ENCODE measurements around the gene PRSS36.

DNA sequence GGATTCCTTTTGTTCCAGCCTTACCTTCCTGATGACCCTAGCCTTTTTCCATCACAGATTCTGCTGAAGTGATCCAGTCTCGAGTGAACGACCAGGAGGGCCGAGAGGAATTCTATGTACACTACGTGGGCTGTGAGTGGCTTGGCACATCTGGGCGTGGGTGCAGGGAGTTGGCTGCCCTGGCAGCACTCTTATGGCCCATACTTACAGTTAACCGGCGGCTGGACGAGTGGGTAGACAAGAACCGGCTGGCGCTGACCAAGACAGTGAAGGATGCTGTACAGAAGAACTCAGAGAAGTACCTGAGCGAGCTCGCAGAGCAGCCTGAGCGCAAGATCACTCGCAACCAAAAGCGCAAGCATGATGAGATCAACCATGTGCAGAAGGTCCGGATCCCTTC lies 29.7 kb downstream of the PRSS36 start:
- TF ChIP-seq CTCF (IDR thresholded peaks at IDR 0.05; ENCODE audit: low read depth, low read length, missing input control) (no peak), MAX (IDR thresholded peaks at IDR 0.05) (no peak), NR2F2 (IDR thresholded peaks at IDR 0.05) (no peak)
- TF ChIP-seq, protein P1, sequence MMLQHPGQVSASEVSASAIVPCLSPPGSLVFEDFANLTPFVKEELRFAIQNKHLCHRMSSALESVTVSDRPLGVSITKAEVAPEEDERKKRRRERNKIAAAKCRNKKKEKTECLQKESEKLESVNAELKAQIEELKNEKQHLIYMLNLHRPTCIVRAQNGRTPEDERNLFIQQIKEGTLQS (IDR thresholded peaks at IDR 0.05): no peak

All from liver (tissue), 3 donors.